Neutrophil (primary cell): ENCODE measurements around the gene TEPSIN.

Experiments
- H3K27ac ChIP-seq: fragments of 200-600 bp; sonication (generic); 2 replicates; pipeline ENCODE4 v1.5.1; 2016; ENCODE audit warnings: mild to moderate bottlenecking, moderate library complexity
- H3K27me3 ChIP-seq: fragments of 200-600 bp; sonication (generic); 2 replicates; pipeline ENCODE4 v1.6.0; 2016; ENCODE audit warnings: mild to moderate bottlenecking
- H3K36me3 ChIP-seq: fragments of 200-600 bp; sonication (generic); 2 replicates; pipeline ENCODE4 v1.5.1; 2017
- H3K4me1 ChIP-seq, 2 experiments: fragments of 200-600 bp in 1 of 2; sonication (generic) in 1 of 2; 1 replicate in 1 of 2; 2 replicates in 1 of 2; pipeline versions ENCODE4 v1.5.1 to v1.6.1; 2013 to 2016; ENCODE audit warnings: low read depth in 1 of 2, low read length in 1 of 2, mild to moderate bottlenecking in 1 of 2, moderate library complexity in 1 of 2; ENCODE audit not compliant: control insufficient read depth in 1 of 2, insufficient read depth in 1 of 2
- H3K4me3 ChIP-seq, 2 experiments: fragments of 200-600 bp in 1 of 2; sonication (generic) in 1 of 2; 1 replicate in 1 of 2; 2 replicates in 1 of 2; pipeline ENCODE4 v1.5.1; 2013 to 2016; ENCODE audit warnings: low read depth in 1 of 2, low read length in 1 of 2, mild to moderate bottlenecking in 1 of 2, moderate library complexity in 1 of 2
- H3K9me3 ChIP-seq: fragments of 200-600 bp; sonication (generic); 2 replicates; pipeline ENCODE4 v1.5.1; 2016
- CTCF ChIP-seq: fragments of 200-600 bp; sonication (generic); IDR thresholded peaks from 2 replicates; pipeline ENCODE4 v1.5.1; 2016; ENCODE audit warnings: antibody characterized with exemption

Gene TEPSIN

DNA sequence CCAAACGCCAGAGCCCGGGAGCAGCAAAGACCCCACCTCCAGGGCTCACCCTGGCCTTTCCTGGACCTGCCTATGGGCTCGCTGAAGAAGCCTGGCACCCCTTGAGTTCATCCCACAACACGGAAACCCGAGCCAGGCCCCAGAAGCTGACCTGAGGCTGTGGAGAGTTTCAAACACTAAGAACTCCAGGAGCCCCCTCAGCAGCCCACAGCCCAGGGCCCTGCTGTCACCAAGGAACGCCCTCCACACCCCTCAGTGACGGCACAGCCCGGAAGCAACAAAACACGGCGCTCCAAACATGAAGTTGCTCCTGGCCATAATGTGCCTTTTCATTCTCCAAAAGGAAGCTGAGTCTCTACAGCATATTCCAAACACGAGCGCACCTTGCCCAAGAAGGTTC, 47.0 kb upstream of the TEPSIN start:
- peaks cover 53 to 67% of the 10 kb centered on the region in 2 experiments for H3K4me1 ChIP-seq
- H3K27me3 ChIP-seq = no peaks in the 10 kb centered on the region
- H3K27ac ChIP-seq = peak overlapping the region; percentile 93
- H3K4me3 ChIP-seq = peak overlapping the region; percentile 57 to 58
- no peak for TF ChIP-seq CTCF
- H3K36me3 ChIP-seq = peaks cover 36% of the 10 kb centered on the region
- H3K9me3 ChIP-seq = no peaks in the 10 kb centered on the region

- peak; percentile 21 for TF ChIP-seq CTCF
- peaks cover 36% of the 10 kb centered on the region for H3K36me3 ChIP-seq
- H3K4me1 ChIP-seq = peaks cover 52 to 61% of the 10 kb centered on the region in 2 experiments
- no peaks in the 10 kb centered on the region for H3K27me3 ChIP-seq
- peak overlapping the region; percentile 57 to 58 for H3K4me3 ChIP-seq
- no peaks in the 10 kb centered on the region for H3K9me3 ChIP-seq
- peak overlapping the region; percentile 93 for H3K27ac ChIP-seq
These were observed 46.5 kb upstream of the TEPSIN start for GRCh38 chr17:81285179-81285878.

- Histone ChIP-seq H3K9me3 (no peaks in the 10 kb centered on the region), H3K27me3 (no peaks in the 10 kb centered on the region), H3K4me1 (peaks cover 38 to 41% of the 10 kb centered on the region in 2 experiments), H3K27ac (no peak overlapping the region), H3K4me3 (no peak overlapping the region), H3K36me3 (peaks cover 53% of the 10 kb centered on the region)
- TF ChIP-seq CTCF = no peak
These were observed 44.0 kb upstream of the TEPSIN start for GRCh38 chr17:81282876-81283275.

DNA sequence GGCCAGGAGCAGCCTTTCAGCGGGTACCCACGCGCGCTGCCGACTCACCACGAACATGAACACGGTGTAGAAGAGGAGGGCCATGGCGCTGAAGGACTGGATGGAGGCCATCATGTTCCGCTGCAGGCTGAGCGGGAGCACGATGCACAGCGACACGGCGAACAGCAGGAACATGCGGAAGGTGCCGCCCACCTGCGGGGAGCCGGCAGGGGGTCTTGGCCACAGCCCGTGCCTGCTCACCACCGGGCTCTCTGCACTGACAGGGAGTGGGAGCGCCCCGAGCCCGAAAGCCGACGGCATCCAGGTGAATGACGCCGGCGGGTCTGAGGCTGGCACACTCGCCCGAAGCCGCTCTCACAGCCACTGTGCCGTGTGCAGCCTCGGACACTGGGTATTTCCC, 43.3 kb upstream of the TEPSIN start:
- Histone ChIP-seq H3K27ac (no peak overlapping the region), H3K9me3 (no peaks in the 10 kb centered on the region), H3K4me3 (no peak overlapping the region), H3K27me3 (no peaks in the 10 kb centered on the region), H3K36me3 (peaks cover 60% of the 10 kb centered on the region), H3K4me1 (peaks cover 31 to 34% of the 10 kb centered on the region in 2 experiments)
- TF ChIP-seq CTCF = no peak

GRCh38 chr17:81280571-81280970, 41.7 kb upstream of the TEPSIN start:
- Histone ChIP-seq H3K36me3 (peaks cover 75% of the 10 kb centered on the region), H3K27ac (no peak overlapping the region), H3K4me3 (no peak overlapping the region), H3K9me3 (no peaks in the 10 kb centered on the region), H3K27me3 (no peaks in the 10 kb centered on the region), H3K4me1 (peaks cover 15 to 18% of the 10 kb centered on the region in 2 experiments)
- no peak for TF ChIP-seq CTCF
